Naive thymus-derived CD8-positive, alpha-beta T cell (primary cell): Measurements from ENCODE around the gene MANEA. TPM values are rescaled to one million over a fixed set of nuclear protein-coding genes. Genes with fewer than 3 reads are reported as not detected.
"Not testable (repeated sequence)": the region's sequence is repeated elsewhere in the genome, so short reads cannot be mapped to it uniquely, and the experiment has no call there.

ENCODE experiments used
- ATAC-seq, 2 donors: fragments of 150-1000 bp; cut with Tn5 transposase in 1 of 2; sonication (Bioruptor Pico), chemical (Tn5 transposase) in 1 of 2; 1 replicate in 1 of 2; 2 replicates in 1 of 2; pipeline ENCODE4 v1.10.0; 2021; ENCODE audit warnings: mild to moderate bottlenecking in 2 of 2, moderate library complexity in 2 of 2
- POLR2A ChIA-PET: fragments of 350-600 bp; sonication (Branson Sonifier 250); formaldehyde crosslinking; loops from one replicate; lab custom pipeline; 2021; ENCODE audit warnings: antibody characterized with exemption; lab: Charles Lee
- DNase-seq, 10 donors: peaks; one replicate each; pipeline versions ENCODE4 v3.0.0 to v3.0.0-alpha.2; 2020 to 2022
- H3K27ac Mint-ChIP-seq, 10 donors: one replicate each; pipeline ENCODE4 v1.8.0; 2020 to 2022; ENCODE audit warnings: mild to moderate bottlenecking in 10 of 10, mixed read lengths in 10 of 10, moderate library complexity in 4 of 10, inconsistent platforms in 1 of 10
- H3K27me3 Mint-ChIP-seq, 5 donors: one replicate each; pipeline ENCODE4 v1.8.0; 2021 to 2022; ENCODE audit warnings: mixed read lengths in 5 of 5
- H3K36me3 Mint-ChIP-seq, 3 donors: one replicate each; pipeline ENCODE4 v1.8.0; 2020 to 2022; ENCODE audit warnings: mixed read lengths in 3 of 3, mild to moderate bottlenecking in 2 of 3, inconsistent platforms in 1 of 3
- H3K4me1 Mint-ChIP-seq, 4 donors: one replicate each; pipeline ENCODE4 v1.8.0; 2021 to 2022; ENCODE audit warnings: mixed read lengths in 4 of 4
- H3K4me3 Mint-ChIP-seq, 10 donors: one replicate each; pipeline ENCODE4 v1.8.0; 2020 to 2022; ENCODE audit warnings: mild to moderate bottlenecking in 10 of 10, mixed read lengths in 10 of 10, moderate library complexity in 6 of 10, inconsistent platforms in 1 of 10
- H3K9me3 Mint-ChIP-seq, 9 donors: one replicate each; pipeline ENCODE4 v1.8.0; 2020 to 2022; ENCODE audit warnings: mixed read lengths in 9 of 9, mild to moderate bottlenecking in 3 of 9, inconsistent platforms in 1 of 9, moderate library complexity in 1 of 9
- polyA plus RNA-seq, 3 donors: library from polyadenylated mRNA; unstranded; fragments of 300-500 nt; fragmentation: Illumina TruSeq; gene quantifications; one replicate each; pipeline ENCODE4 v1.2.3, GENCODE V29; 2021
- total RNA-seq, 8 experiments: library from RNA in 2 of 8; stranded (reverse) in 2 of 8; gene quantifications; one replicate each; pipeline ENCODE4 v1.2.3 and lab custom pipeline; 2021 to 2026

MANEA gene
- total and polyA plus RNA-seq, 5 experiments from 2014 or later: 3.4 to 13.2 (median 4.5) TPM

DNA sequence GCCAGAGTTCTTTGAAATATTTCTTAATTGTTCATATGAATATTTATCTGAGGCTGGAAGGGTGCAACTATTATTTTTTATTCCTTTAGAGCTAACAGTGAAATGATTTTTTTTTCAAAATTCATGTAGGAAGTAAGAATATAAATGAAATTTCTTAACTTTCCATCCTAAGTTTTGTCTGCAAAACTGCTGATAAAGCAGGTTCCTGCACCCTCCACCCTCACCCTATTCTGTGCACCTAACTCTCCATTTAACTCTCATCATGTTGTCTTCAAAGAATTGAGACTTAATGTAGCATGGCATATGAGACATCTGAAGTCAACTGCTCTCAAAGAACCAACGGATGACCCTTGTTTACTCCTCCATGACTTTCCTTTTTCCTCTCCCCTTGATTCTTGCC is 23.5 kb upstream of the MANEA start:
- peaks cover 0 to 37% (median 15%) of the 10 kb centered on the region in 9 donors for H3K9me3 Mint-ChIP-seq

GRCh38 chr6:95560956-95561355 is 16.4 kb upstream of the MANEA start:
- H3K27ac Mint-ChIP-seq, H3K4me1 Mint-ChIP-seq, H3K9me3 Mint-ChIP-seq, DNase-seq, H3K4me3 Mint-ChIP-seq, POLR2A ChIA-PET, ATAC-seq, H3K27me3 Mint-ChIP-seq: not testable (repeated sequence)
- H3K36me3 Mint-ChIP-seq: peaks cover 5 to 25% (median 21%) of the 10 kb centered on the region in 3 donors

More for the DNA sequence above, 23.5 kb upstream of the MANEA start:
- POLR2A ChIA-PET: interaction anchor here (0.6 kb wide), 1 partner anchor 1590 kb away, joined by 4 read pairs; no protein-coding TSS in a partner anchor
- Mint-ChIP-seq H3K27me3 (peaks cover 0 to 9% (median 3%) of the 10 kb centered on the region in 5 donors), H3K4me1 (peaks cover 0 to 2% (median 0%) of the 10 kb centered on the region in 4 donors), H3K27ac (no peak overlapping the region), H3K4me3 (no peak overlapping the region), H3K36me3 (peaks cover 19 to 26% (median 20%) of the 10 kb centered on the region in 3 donors)
- ATAC-seq (no peak), DNase-seq (no peak)

DNA sequence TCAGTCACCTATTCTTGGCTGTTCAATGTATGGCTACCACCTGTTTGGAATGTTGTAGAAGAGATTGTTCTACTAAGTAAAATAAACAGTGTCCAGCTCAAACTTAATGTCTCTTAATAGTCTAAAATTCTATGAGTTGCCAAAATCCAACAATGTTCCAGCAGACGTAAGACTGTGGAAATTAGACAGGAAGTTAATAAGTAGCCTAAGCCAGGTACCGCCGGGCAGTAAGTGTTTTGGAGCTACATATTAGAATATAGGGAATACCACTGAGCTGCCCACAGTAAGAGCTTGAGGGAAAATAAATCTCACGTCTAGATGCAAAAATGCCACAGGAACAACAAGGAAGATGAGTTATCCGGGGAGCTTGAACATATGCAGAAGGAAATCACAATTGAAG is 7.8 kb upstream of the MANEA start:
- H3K9me3 Mint-ChIP-seq: no peaks in the 10 kb centered on the region
- no peak overlapping the region for H3K4me3 Mint-ChIP-seq
- H3K27ac Mint-ChIP-seq: no peak overlapping the region
- POLR2A ChIA-PET: no interaction called here
- no peak for ATAC-seq
- no peaks in the 10 kb centered on the region for H3K27me3 Mint-ChIP-seq
- peaks cover 12 to 35% (median 27%) of the 10 kb centered on the region in 4 donors for H3K4me1 Mint-ChIP-seq
- no peak for DNase-seq
- H3K36me3 Mint-ChIP-seq: peaks cover 0 to 3% (median 0%) of the 10 kb centered on the region in 3 donors

- Mint-ChIP-seq H3K4me1 (peaks cover 15 to 53% (median 35%) of the 10 kb centered on the region in 4 donors), H3K27ac (peak overlapping the region in 1 of 10 donors; percentile 28), H3K9me3 (no peaks in the 10 kb centered on the region), H3K27me3 (no peaks in the 10 kb centered on the region), H3K36me3 (peaks cover 0 to 3% (median 2%) of the 10 kb centered on the region in 3 donors), H3K4me3 (no peak overlapping the region)
- no peak for ATAC-seq
- no peak for DNase-seq
- POLR2A ChIA-PET: no interaction called here
Measured at GRCh38 chr6:95572098-95572497, 5.2 kb upstream of the MANEA start.

DNA sequence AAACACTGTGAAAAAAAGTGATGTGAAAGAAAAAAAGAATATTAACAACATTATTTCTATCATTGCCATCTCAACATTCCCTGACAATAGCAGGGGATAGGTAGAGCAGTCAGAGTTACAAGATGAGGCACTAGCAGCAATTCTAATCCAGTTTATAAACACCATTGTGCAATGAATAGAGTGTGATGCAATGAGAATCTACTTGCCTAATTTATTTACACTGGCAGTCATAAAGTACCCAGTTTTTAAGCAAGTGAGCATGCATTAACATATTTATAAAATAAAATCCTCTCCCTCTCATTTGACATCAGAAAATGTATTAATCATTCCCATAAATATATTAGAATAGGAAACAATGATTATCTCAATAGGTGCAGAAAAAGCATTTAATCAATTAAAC is 2.5 kb upstream of the MANEA start:
- H3K27me3 Mint-ChIP-seq: no peaks in the 10 kb centered on the region
- POLR2A ChIA-PET: no interaction called here
- H3K27ac Mint-ChIP-seq: peak overlapping the region in 4 of 10 donors; percentile 41 to 99 (median 72)
- DNase-seq: no peak
- ATAC-seq: no peak
- peaks cover 21 to 72% (median 54%) of the 10 kb centered on the region in 4 donors for H3K4me1 Mint-ChIP-seq
- H3K4me3 Mint-ChIP-seq: peak overlapping the region in 9 of 10 donors; percentile 6 to 99 (median 87)
- H3K36me3 Mint-ChIP-seq: peaks cover 0 to 3% (median 0%) of the 10 kb centered on the region in 3 donors
- no peaks in the 10 kb centered on the region for H3K9me3 Mint-ChIP-seq

DNA sequence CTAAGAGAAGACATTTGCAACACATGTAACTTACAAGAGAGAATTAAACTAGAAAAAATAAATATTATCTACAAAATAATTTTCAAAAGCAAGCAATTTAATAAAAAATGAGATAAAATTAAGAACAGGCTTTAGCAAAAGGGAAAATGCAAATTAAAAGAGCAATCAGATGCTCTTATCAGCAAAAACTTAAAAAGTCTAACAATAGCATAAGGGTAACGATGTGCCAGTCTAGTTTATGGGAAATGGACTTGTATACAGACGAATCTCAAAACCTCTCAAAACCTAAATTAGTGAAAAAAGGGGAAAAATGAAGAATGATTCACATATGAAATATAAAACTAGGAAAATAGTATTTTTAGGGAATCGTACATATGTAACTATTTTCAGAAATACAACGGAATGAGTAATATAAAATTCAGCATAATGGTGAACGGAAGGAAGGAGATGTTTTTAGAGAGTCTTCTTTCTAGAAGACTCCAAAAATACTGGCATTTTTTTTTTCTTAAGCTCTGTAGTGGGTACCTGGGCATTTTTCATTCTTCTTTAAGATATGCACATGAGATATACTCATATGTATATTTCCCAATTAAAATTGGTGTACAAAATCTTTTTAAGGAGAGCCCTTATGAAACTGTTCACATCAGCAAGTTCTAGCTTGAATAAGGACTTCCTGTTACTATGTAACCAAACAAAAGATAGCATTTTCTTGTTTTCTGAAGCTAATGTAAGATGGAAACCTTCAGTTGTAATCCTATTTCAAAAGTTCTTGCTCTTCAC is 927 bp upstream of the MANEA start:
- POLR2A ChIA-PET: interaction anchor here (1.0 to 2.4 kb wide), 2 partner anchors 946 to 1348 kb away, joined by 3 to 6 read pairs; partner anchors contain the start of genes KLHL32 and UFL1
- Mint-ChIP-seq H3K27me3 (no peaks in the 10 kb centered on the region), H3K9me3 (no peaks in the 10 kb centered on the region), H3K36me3 (peaks cover 0 to 3% (median 0%) of the 10 kb centered on the region in 3 donors), H3K4me3 (peak overlapping the region; percentile 87 to 99 (median 96)), H3K4me1 (peaks cover 21 to 74% (median 53%) of the 10 kb centered on the region in 4 donors), H3K27ac (peak overlapping the region; percentile 95 to 99 (median 98))
- peak in 3 of 10 donors; percentile 36 to 52 (median 52) for DNase-seq
- peak in 1 of 2 donors; percentile 21 for ATAC-seq

DNA sequence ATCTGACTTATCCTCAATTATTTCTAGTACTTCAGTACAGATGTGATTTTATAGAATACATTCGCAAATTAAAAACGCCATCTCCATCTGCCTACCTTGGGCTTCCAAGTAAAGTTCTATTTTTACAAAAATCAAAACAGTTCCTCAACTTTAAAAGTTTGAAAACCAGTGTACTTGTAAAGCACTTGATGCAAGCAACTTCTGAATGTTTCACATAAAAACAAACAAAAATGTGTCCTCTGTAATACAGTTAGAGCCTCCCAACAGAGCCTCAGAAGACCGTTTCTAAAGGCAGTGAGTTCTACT is 384 bp upstream of the MANEA start:
- DNase-seq (no peak), ATAC-seq (no peak)
- POLR2A ChIA-PET: interaction anchor here (1.0 to 2.4 kb wide), 2 partner anchors 945 to 1347 kb away, joined by 3 to 6 read pairs; partner anchors contain the start of genes KLHL32 and UFL1
- no peaks in the 10 kb centered on the region for H3K27me3 Mint-ChIP-seq
- peaks cover 0 to 3% (median 0%) of the 10 kb centered on the region in 3 donors for H3K36me3 Mint-ChIP-seq
- H3K4me3 Mint-ChIP-seq: peak overlapping the region; percentile 87 to 99 (median 96)
- H3K4me1 Mint-ChIP-seq: peaks cover 19 to 71% (median 49%) of the 10 kb centered on the region in 4 donors
- no peaks in the 10 kb centered on the region for H3K9me3 Mint-ChIP-seq
- H3K27ac Mint-ChIP-seq: peak overlapping the region; percentile 95 to 99 (median 98)

DNA sequence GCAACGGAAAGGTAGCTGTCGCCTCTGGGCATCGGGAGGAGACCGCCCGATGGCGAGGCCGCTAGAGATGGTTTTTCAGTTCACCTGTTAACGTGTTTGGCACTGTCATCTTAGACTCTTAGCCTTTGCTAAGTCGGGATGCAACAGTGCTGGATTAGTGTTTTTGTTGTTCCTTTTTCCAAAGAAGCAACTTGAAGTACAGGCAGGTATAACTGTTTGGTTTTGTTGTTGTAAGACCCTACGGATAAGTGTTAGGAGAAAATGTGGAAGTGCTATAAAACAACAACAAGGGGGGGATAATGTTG is 723 bp downstream of the MANEA start:
- no peaks in the 10 kb centered on the region for H3K27me3 Mint-ChIP-seq
- H3K9me3 Mint-ChIP-seq: peaks cover 0 to 2% (median 0%) of the 10 kb centered on the region in 9 donors
- DNase-seq (no peak), ATAC-seq (peak; percentile 15 to 20)
- peak overlapping the region; percentile 95 to 99 (median 99) for H3K27ac Mint-ChIP-seq
- peaks cover 0 to 7% (median 0%) of the 10 kb centered on the region in 3 donors for H3K36me3 Mint-ChIP-seq
- POLR2A ChIA-PET: interaction anchor here (1.0 to 2.4 kb wide), 3 partner anchors 10 to 944 kb away, joined by 3 to 6 read pairs (median 3); partner anchors contain the start of gene UFL1
- H3K4me3 Mint-ChIP-seq: peak overlapping the region; percentile 87 to 99 (median 96)
- H3K4me1 Mint-ChIP-seq: peaks cover 17 to 60% (median 41%) of the 10 kb centered on the region in 4 donors

GRCh38 chr6:95581073-95581472 is 3.7 kb downstream of the MANEA start:
- no peak overlapping the region for H3K4me3 Mint-ChIP-seq
- peak overlapping the region in 2 of 10 donors; percentile 47 to 56 for H3K27ac Mint-ChIP-seq
- H3K36me3 Mint-ChIP-seq: peaks cover 6 to 19% (median 9%) of the 10 kb centered on the region in 3 donors
- H3K4me1 Mint-ChIP-seq: peaks cover 8 to 34% (median 27%) of the 10 kb centered on the region in 4 donors
- H3K27me3 Mint-ChIP-seq: no peaks in the 10 kb centered on the region
- ATAC-seq (no peak), DNase-seq (no peak)
- POLR2A ChIA-PET: no interaction called here
- H3K9me3 Mint-ChIP-seq: peaks cover 0 to 16% (median 8%) of the 10 kb centered on the region in 9 donors

DNA sequence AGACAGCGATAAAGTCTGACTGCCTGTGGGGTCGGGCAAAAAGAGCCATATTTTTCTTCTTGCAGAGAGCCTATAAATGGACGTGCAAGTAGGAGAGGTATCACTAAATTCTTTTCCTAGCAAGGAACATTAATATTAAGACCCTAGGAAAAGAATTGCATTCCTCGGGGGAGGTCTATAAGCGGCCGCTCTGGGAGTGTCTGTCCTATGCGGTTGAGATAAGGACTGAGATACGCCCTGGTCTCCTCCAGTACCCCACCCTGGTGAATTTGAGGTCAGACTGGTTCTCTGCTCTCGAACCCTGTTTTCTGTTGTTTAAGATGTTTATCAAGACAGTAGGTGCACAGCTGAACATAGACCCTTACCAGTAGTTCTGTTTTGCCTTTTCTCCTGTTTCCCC is 6.9 kb downstream of the MANEA start:
- H3K4me3 Mint-ChIP-seq, H3K27me3 Mint-ChIP-seq, DNase-seq, POLR2A ChIA-PET, H3K27ac Mint-ChIP-seq, ATAC-seq: not testable (repeated sequence)
- H3K4me1 Mint-ChIP-seq: peaks cover 9 to 28% (median 26%) of the 10 kb centered on the region in 4 donors
- peaks cover 0 to 16% (median 8%) of the 10 kb centered on the region in 9 donors for H3K9me3 Mint-ChIP-seq
- peaks cover 12 to 33% (median 22%) of the 10 kb centered on the region in 3 donors for H3K36me3 Mint-ChIP-seq

GRCh38 chr6:95587989-95588388 is 10.7 kb downstream of the MANEA start:
- peaks cover 0 to 16% (median 8%) of the 10 kb centered on the region in 9 donors for H3K9me3 Mint-ChIP-seq
- POLR2A ChIA-PET: interaction anchor here (1.2 kb wide), 1 partner anchor 10 kb away, joined by 3 read pairs; the partner anchor contains the start of gene MANEA
- no peak overlapping the region for H3K27ac Mint-ChIP-seq
- DNase-seq (no peak), ATAC-seq (no peak)
- H3K36me3 Mint-ChIP-seq: peaks cover 19 to 51% (median 40%) of the 10 kb centered on the region in 3 donors
- H3K4me1 Mint-ChIP-seq: peaks cover 9 to 36% (median 29%) of the 10 kb centered on the region in 4 donors
- no peaks in the 10 kb centered on the region for H3K27me3 Mint-ChIP-seq
- H3K4me3 Mint-ChIP-seq: peak overlapping the region in 8 of 10 donors; percentile 0 to 60 (median 16)

DNA sequence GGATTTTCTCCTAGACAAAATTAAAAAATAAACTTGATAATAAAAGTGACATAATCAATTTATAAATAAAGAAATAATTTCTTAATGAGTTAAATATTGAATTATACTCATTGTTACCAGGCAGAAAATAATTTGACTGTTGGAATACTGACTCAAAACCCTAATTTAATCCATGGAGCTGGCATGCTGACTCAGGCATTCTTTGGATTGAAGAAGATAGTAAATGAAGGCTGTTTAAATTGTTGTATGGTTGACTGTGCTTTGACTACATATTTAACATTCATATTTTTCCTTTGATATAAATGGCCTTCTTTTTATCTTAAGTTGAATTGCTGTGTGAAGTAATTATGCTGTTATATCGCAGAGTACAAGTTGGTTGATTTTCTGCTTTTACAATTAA is 11.7 kb downstream of the MANEA start:
- H3K27ac Mint-ChIP-seq: no peak overlapping the region
- no peak for DNase-seq
- H3K36me3 Mint-ChIP-seq: peaks cover 15 to 46% (median 41%) of the 10 kb centered on the region in 3 donors
- no peaks in the 10 kb centered on the region for H3K27me3 Mint-ChIP-seq
- H3K4me3 Mint-ChIP-seq: no peak overlapping the region
- POLR2A ChIA-PET: no interaction called here
- H3K9me3 Mint-ChIP-seq: peaks cover 0 to 8% (median 5%) of the 10 kb centered on the region in 9 donors
- ATAC-seq: no peak
- peaks cover 17 to 45% (median 37%) of the 10 kb centered on the region in 4 donors for H3K4me1 Mint-ChIP-seq
